ENCODE results near the gene GRM7.

GRM7 gene

DNA sequence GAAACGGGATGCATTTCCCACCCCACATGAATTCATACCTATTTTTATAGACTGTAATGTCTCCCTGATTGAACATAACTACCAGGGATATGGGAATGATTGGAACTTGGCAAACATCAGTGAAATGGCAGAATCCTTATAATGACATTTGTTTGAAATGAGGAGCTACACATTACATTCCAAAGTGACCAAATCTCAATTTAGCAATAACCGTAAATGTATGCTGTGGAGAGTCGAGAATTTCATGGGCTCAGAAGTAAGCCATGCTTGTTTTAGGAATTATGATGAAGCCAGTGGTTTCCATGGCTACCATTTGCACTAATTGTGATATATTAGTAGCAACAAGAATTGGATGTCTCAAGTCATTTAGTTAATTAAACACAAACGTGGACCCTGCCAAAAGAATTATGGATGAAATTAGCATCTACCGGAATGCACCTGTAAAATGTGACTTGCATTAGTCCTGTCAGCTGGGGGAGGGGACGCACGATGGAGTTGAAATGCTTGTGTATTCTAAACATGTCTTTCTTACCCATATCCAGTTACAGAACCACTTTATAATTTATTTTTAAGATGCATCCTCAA, 760.2 kb downstream of the GRM7 start:
- TF ChIP-seq, protein P1, sequence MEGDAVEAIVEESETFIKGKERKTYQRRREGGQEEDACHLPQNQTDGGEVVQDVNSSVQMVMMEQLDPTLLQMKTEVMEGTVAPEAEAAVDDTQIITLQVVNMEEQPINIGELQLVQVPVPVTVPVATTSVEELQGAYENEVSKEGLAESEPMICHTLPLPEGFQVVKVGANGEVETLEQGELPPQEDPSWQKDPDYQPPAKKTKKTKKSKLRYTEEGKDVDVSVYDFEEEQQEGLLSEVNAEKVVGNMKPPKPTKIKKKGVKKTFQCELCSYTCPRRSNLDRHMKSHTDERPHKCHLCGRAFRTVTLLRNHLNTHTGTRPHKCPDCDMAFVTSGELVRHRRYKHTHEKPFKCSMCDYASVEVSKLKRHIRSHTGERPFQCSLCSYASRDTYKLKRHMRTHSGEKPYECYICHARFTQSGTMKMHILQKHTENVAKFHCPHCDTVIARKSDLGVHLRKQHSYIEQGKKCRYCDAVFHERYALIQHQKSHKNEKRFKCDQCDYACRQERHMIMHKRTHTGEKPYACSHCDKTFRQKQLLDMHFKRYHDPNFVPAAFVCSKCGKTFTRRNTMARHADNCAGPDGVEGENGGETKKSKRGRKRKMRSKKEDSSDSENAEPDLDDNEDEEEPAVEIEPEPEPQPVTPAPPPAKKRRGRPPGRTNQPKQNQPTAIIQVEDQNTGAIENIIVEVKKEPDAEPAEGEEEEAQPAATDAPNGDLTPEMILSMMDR (IDR thresholded peaks at IDR 0.05; ENCODE audit: borderline replicate concordance, control extremely low read depth, extremely low read depth, insufficient read depth, missing control alignments): no peak
- in situ Hi-C loops (cut with MboI; ENCODE audit: low sequenced_read_pairs, unreplicated experiment): no loop called here

DNA sequence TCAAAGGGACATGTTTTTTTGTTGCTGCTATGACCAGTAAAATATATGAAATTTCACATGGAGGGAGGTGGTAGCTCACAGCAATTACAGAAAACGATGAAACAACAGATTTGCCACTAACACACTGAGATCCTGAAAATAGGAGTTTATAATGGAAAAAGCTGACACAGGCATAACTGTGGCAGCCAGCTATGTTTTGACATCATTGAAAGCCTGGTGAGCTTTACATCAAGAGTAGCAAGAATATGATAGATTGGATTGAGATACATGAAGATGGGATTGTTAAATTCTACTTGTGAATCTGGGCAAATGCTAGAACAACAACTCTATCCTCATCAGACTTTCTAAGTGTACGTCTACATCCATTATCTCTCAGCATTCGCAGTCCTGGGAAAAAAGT, 760.7 kb downstream of the GRM7 start:
- TF ChIP-seq, protein P1 (IDR thresholded peaks at IDR 0.05; ENCODE audit: borderline replicate concordance, control extremely low read depth, extremely low read depth, insufficient read depth, missing control alignments): no peak
- in situ Hi-C loops (cut with MboI; ENCODE audit: low sequenced_read_pairs, unreplicated experiment): no loop called here
- no peak for DNase-seq (ENCODE audit: low spot score)

More for the DNA sequence above, 760.2 kb downstream of the GRM7 start:
- DNase-seq (ENCODE audit: low spot score): no peak

GRCh38 chr3:7625021-7625420, 764.1 kb downstream of the GRM7 start:
- DNase-seq (ENCODE audit: low spot score): no peak
- in situ Hi-C loops (cut with MboI; ENCODE audit: low sequenced_read_pairs, unreplicated experiment): no loop called here
- TF ChIP-seq, protein P1 (IDR thresholded peaks at IDR 0.05; ENCODE audit: borderline replicate concordance, control extremely low read depth, extremely low read depth, insufficient read depth, missing control alignments): no peak

- in situ Hi-C loops (cut with MboI; ENCODE audit: low sequenced_read_pairs, unreplicated experiment): no loop called here
- TF ChIP-seq, protein P1 (IDR thresholded peaks at IDR 0.05; ENCODE audit: borderline replicate concordance, control extremely low read depth, extremely low read depth, insufficient read depth, missing control alignments): no peak
- no peak for DNase-seq (ENCODE audit: low spot score)
Measured at GRCh38 chr3:7630351-7630911, 769.5 kb downstream of the GRM7 start.

GRCh38 chr3:7630925-7631324, 770.0 kb downstream of the GRM7 start:
- in situ Hi-C loops (cut with MboI; ENCODE audit: low sequenced_read_pairs, unreplicated experiment): no loop called here
- no peak for DNase-seq (ENCODE audit: low spot score)

GRCh38 chr3:7632305-7632704, 771.4 kb downstream of the GRM7 start:
- no peak for DNase-seq (ENCODE audit: low spot score)
- TF ChIP-seq, protein P1 (IDR thresholded peaks at IDR 0.05; ENCODE audit: borderline replicate concordance, control extremely low read depth, extremely low read depth, insufficient read depth, missing control alignments): no peak
- in situ Hi-C loops (cut with MboI; ENCODE audit: low sequenced_read_pairs, unreplicated experiment): no loop called here

More at GRCh38 chr3:7630925-7631324, 770.0 kb downstream of the GRM7 start:
- TF ChIP-seq, protein P1 (IDR thresholded peaks at IDR 0.05; ENCODE audit: borderline replicate concordance, control extremely low read depth, extremely low read depth, insufficient read depth, missing control alignments): no peak
